Measurements from ENCODE around the gene CDT1.

DNA sequence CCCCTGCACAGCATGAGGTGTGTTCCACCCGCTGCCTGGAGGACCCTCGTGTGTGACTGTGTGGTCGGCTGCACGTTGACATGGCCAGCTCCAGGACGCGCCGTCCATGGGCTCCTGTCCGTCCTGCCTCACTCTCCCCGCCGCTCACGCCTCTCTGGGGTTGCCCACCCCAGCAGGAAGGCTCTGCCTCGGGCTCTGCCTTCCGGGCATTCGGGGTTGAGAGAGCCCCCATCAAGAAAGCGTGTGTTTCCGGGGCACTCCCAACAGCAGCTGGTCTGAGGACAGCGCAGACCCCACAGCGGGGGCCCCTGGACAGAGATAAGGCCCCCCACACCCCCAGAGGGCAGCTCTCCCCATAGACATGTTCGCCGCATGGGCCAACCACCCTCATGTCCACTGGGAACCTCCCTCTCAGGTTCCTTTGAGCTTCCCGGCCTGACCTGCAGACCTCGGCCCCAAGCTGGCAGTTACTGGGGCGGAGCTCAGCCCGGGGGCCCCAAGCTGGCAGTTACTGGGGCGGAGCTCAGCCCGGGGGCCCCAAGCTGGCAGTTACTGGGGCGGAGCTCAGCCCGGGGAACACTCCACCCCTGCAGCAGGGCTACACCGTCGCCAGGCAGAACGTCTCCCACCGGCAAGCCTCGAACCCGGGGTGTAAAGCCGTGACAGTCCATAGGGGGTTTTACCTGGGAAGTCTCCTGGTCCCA, 10.2 kb upstream of the CDT1 start:
- TF ChIP-seq SUZ12 (IDR thresholded peaks at IDR 0.05; ENCODE audit: extremely low read depth, insufficient read depth, insufficient read length) = no peak
- no peak for TF ChIP-seq YY1 (IDR thresholded peaks at IDR 0.05; ENCODE audit: insufficient read depth, insufficient read length)
- TF ChIP-seq ZNF274 (IDR thresholded peaks at IDR 0.05; ENCODE audit: low read depth, low read length) = no peak

Measured in NT2/D1 (cell line).